ENCODE measurements around the gene BICDL1. TPM values are rescaled to one million over a fixed set of nuclear protein-coding genes. Genes with fewer than 3 reads are reported as not detected.

BICDL1 gene
- total and polyA plus RNA-seq, 7 donors = 0.16 to 13.1 (median 1.4) TPM

DNA sequence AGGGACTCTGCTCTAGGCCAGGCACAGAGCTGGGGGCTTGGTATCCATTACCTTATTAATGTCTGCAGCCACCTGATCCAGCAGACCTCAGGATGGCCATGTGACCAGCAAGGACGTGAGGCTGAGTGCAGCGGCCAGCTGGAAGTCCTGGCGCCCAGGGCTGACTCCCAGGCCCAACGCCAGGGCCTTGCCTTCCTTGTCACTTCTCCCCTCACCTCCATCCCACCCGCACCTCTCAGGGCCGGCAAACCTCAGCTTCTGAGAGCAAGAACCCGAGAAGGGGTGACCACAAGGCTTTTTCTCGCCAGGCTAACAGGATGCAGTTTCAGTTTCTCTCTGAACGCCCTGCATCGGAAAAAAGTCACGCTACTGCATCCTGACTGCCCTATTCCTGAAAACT, 112.1 kb downstream of the BICDL1 start:
- H3K36me3 ChIP-seq = peaks cover 23 to 70% (median 45%) of the 10 kb centered on the region in 4 donors
- WGBS, 2 donors = 61 to 76% methylated on average over 11 of the region's 11 CpGs
- no peak for DNase-seq
- TF ChIP-seq POLR2A (IDR thresholded peaks at IDR 0.05) = no peak
- TF ChIP-seq POLR2AphosphoS5 (IDR thresholded peaks at IDR 0.05) = no peak
- no peak for TF ChIP-seq EP300 (IDR thresholded peaks at IDR 0.05)
- TF ChIP-seq, protein P1, sequence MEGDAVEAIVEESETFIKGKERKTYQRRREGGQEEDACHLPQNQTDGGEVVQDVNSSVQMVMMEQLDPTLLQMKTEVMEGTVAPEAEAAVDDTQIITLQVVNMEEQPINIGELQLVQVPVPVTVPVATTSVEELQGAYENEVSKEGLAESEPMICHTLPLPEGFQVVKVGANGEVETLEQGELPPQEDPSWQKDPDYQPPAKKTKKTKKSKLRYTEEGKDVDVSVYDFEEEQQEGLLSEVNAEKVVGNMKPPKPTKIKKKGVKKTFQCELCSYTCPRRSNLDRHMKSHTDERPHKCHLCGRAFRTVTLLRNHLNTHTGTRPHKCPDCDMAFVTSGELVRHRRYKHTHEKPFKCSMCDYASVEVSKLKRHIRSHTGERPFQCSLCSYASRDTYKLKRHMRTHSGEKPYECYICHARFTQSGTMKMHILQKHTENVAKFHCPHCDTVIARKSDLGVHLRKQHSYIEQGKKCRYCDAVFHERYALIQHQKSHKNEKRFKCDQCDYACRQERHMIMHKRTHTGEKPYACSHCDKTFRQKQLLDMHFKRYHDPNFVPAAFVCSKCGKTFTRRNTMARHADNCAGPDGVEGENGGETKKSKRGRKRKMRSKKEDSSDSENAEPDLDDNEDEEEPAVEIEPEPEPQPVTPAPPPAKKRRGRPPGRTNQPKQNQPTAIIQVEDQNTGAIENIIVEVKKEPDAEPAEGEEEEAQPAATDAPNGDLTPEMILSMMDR (IDR thresholded peaks at IDR 0.05) = no peak
- no peaks in the 10 kb centered on the region for H3K9me3 ChIP-seq
- peaks cover 0 to 36% (median 25%) of the 10 kb centered on the region in 4 donors for H3K4me1 ChIP-seq
- H3K4me3 ChIP-seq = no peak overlapping the region
- H3K27ac ChIP-seq = peak overlapping the region; percentile 56 to 67 (median 62)
- H3K27me3 ChIP-seq = no peaks in the 10 kb centered on the region
- intact Hi-C loops (cut with DNase I) = no loop called here

DNA sequence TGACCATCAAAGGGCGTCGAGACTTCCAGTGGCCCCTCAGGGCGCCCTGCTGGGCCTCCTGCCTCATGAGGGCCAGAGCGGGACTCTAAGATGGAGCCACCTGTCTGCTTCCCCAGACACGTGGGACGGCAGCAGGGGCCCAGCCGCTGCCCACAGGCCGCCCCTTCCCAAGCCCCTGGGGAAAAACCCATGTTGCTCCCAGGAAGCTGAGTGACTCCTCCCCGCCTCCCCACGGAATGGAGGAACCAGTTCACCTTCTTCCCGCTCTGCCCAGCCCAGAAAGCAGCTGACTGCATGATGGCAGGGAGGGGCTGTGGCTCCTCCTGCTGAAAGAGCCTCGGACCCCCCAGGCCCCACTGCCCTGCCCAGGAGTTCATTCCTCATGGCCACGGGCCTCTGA, 112.6 kb downstream of the BICDL1 start:
- TF ChIP-seq, protein P1 (IDR thresholded peaks at IDR 0.05) = no peak
- no peak for TF ChIP-seq POLR2A (IDR thresholded peaks at IDR 0.05)
- TF ChIP-seq EP300 (IDR thresholded peaks at IDR 0.05) = no peak
- no peak for TF ChIP-seq POLR2AphosphoS5 (IDR thresholded peaks at IDR 0.05)
- peaks cover 21 to 67% (median 40%) of the 10 kb centered on the region in 4 donors for H3K36me3 ChIP-seq
- no peaks in the 10 kb centered on the region for H3K27me3 ChIP-seq
- no peaks in the 10 kb centered on the region for H3K9me3 ChIP-seq
- peak overlapping the region; percentile 56 to 67 (median 62) for H3K27ac ChIP-seq
- H3K4me3 ChIP-seq = no peak overlapping the region
- intact Hi-C loops (cut with DNase I) = no loop called here
- DNase-seq = no peak
- peaks cover 0 to 36% (median 25%) of the 10 kb centered on the region in 4 donors for H3K4me1 ChIP-seq
- WGBS, 2 donors = 80% methylated on average over 13 of the region's 13 CpGs

- Histone ChIP-seq H3K27me3 (no peaks in the 10 kb centered on the region), H3K27ac (peak overlapping the region in 1 of 4 donors; percentile 64), H3K36me3 (peaks cover 15 to 67% (median 33%) of the 10 kb centered on the region in 4 donors), H3K9me3 (no peaks in the 10 kb centered on the region), H3K4me3 (no peak overlapping the region), H3K4me1 (peaks cover 0 to 36% (median 25%) of the 10 kb centered on the region in 4 donors)
- TF ChIP-seq, protein P1 (IDR thresholded peaks at IDR 0.05) = no peak
- no peak for TF ChIP-seq POLR2A (IDR thresholded peaks at IDR 0.05)
- TF ChIP-seq EP300 (IDR thresholded peaks at IDR 0.05) = no peak
- TF ChIP-seq POLR2AphosphoS5 (IDR thresholded peaks at IDR 0.05) = no peak
- WGBS, 2 donors = 83 to 90% methylated on average over 30 of the region's 30 CpGs
- no peak for DNase-seq
- intact Hi-C loops (cut with DNase I) = no loop called here
Observed at GRCh38 chr12:120102189-120103043, 113.4 kb downstream of the BICDL1 start.

DNA sequence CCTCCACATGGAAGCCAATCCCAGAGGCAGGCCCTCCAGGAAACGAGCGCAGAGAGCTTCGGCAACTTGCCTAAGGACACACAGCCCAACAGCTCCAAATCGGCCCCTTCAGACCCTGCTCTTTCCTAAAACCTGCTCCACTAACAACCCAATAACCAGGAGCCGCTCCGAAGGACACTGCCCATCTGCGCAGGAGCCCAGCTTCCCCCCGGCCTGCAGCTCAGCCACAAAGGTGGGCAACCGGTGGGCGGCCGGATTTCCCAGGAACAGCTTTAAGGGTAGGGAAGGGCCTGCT, 114.0 kb downstream of the BICDL1 start:
- no peak for DNase-seq
- peaks cover 0 to 37% (median 25%) of the 10 kb centered on the region in 4 donors for H3K4me1 ChIP-seq
- no peak overlapping the region for H3K4me3 ChIP-seq
- WGBS, 2 donors = 91 to 97% methylated on average over 11 of the region's 11 CpGs
- no peaks in the 10 kb centered on the region for H3K27me3 ChIP-seq
- no peak overlapping the region for H3K27ac ChIP-seq
- peaks cover 14 to 67% (median 32%) of the 10 kb centered on the region in 4 donors for H3K36me3 ChIP-seq
- intact Hi-C loops (cut with DNase I) = no loop called here
- no peaks in the 10 kb centered on the region for H3K9me3 ChIP-seq
- TF ChIP-seq POLR2A (IDR thresholded peaks at IDR 0.05) = no peak
- TF ChIP-seq EP300 (IDR thresholded peaks at IDR 0.05) = no peak

DNA sequence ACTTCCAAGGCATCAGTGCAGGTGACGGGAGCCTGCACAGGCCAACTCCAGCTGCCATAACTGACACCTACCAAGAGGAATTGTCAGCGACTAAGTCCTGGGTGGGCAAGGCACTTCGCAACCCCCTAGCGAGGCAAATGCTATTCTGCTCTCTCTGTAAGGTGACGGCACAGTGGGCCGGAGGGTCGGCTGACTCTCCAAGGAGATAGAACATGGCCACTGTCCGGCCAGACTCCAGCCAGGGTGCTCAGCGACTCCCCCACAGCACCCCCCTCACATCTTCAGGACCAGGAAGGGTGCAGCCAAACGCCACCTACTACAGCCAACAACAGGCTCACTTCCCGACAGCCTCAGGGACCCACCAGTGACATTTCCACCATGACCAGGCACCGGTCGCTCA, 114.3 kb downstream of the BICDL1 start:
- H3K4me1 ChIP-seq = peaks cover 0 to 41% (median 25%) of the 10 kb centered on the region in 4 donors
- H3K36me3 ChIP-seq = peaks cover 10 to 67% (median 28%) of the 10 kb centered on the region in 4 donors
- intact Hi-C loops (cut with DNase I) = no loop called here
- no peak for TF ChIP-seq EP300 (IDR thresholded peaks at IDR 0.05)
- TF ChIP-seq, protein P1 (IDR thresholded peaks at IDR 0.05) = no peak
- no peak for TF ChIP-seq POLR2A (IDR thresholded peaks at IDR 0.05)
- TF ChIP-seq POLR2AphosphoS5 (IDR thresholded peaks at IDR 0.05) = no peak
- H3K4me3 ChIP-seq = no peak overlapping the region
- H3K9me3 ChIP-seq = no peaks in the 10 kb centered on the region
- no peak for DNase-seq
- 97 to 98% methylated on average over 13 of the region's 13 CpGs for WGBS, 2 donors
- no peaks in the 10 kb centered on the region for H3K27me3 ChIP-seq
- no peak overlapping the region for H3K27ac ChIP-seq
